OCI-LY1 (cell line): Measurements from ENCODE around the gene OMP.

Experiments
- CTCF ChIP-seq: fragments of 200-600 bp; sonication (generic), shearing (Covaris generic); IDR thresholded peaks from 2 replicates; pipeline ENCODE4 v1.5.1; 2017; ENCODE audit warnings: mild to moderate bottlenecking, antibody characterized with exemption, low read length, moderate library complexity, mixed read lengths
- EZH2 ChIP-seq: fragments of 200-600 bp; sonication (generic), shearing (Covaris generic); IDR thresholded peaks from 2 replicates; pipeline ENCODE4 v1.8.0; 2017; ENCODE audit warnings: borderline replicate concordance, mixed run types, mild to moderate bottlenecking, antibody characterized with exemption, low read length, moderate library complexity, mixed read lengths

- TF ChIP-seq CTCF (no peak), EZH2 (no peak)
Measured at GRCh38 chr11:77122576-77123212, 20.1 kb downstream of the OMP start.
